GM18502 (cell line): ENCODE measurements around the gene PCDHGB3.
"Not testable (repeated sequence)": the region's sequence is repeated elsewhere in the genome, so short reads cannot be mapped to it uniquely, and the experiment has no call there.

ENCODE experiments used
- ATAC-seq: cut with Tn5 transposase; IDR thresholded peaks from one replicate; pipeline ENCODE4 v1.9.1; 2021; ENCODE audit warnings: mild to moderate bottlenecking; ENCODE audit not compliant: unreplicated experiment, poor library complexity

The PCDHGB3 gene

DNA sequence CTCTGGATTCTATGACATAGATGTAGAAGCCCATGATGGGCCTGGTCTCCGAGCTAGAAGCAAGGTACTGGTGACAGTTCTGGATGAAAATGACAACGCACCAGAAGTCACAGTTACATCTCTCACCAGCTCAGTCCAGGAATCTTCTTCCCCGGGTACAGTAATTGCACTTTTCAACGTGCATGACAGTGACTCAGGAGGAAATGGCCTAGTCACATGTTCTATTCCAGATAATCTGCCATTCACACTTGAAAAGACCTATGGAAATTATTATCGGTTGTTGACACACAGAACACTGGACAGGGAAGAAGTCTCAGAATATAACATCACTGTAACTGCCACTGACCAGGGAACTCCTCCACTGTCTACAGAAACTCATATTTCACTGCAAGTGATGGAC, 13.9 kb upstream of the PCDHGB3 start:
- no peak for ATAC-seq

DNA sequence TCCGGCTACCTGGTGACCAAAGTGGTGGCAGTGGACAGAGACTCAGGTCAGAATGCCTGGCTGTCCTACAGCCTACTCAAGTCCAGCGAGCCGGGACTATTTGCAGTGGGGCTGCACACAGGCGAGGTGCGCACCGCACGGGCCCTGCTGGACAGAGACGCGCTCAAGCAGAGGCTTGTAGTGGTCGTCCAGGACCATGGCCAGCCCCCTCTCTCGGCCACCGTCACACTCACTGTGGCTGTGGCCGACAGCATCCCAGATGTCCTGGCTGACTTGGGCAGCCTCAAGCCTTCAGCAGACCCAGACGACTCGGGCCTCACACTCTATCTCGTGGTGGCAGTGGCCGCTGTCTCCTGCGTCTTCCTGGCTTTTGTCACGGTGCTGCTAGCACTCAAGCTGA, 13.1 kb upstream of the PCDHGB3 start:
- no peak for ATAC-seq

- ATAC-seq = peak; percentile 47
Measured at GRCh38 chr5:141359790-141360426, 10.1 kb upstream of the PCDHGB3 start, which contains the start of gene PCDHGB2. TSS of gene PCDHGB2 (plus strand) at chr5:141359994. CDS start at chr5:141360136, 142 bp downstream.

GRCh38 chr5:141360685-141361084, 9.4 kb upstream of the PCDHGB3 start:
- ATAC-seq = no peak

- ATAC-seq = no peak
Measured at GRCh38 chr5:141362719-141363118, 7.3 kb upstream of the PCDHGB3 start.

DNA sequence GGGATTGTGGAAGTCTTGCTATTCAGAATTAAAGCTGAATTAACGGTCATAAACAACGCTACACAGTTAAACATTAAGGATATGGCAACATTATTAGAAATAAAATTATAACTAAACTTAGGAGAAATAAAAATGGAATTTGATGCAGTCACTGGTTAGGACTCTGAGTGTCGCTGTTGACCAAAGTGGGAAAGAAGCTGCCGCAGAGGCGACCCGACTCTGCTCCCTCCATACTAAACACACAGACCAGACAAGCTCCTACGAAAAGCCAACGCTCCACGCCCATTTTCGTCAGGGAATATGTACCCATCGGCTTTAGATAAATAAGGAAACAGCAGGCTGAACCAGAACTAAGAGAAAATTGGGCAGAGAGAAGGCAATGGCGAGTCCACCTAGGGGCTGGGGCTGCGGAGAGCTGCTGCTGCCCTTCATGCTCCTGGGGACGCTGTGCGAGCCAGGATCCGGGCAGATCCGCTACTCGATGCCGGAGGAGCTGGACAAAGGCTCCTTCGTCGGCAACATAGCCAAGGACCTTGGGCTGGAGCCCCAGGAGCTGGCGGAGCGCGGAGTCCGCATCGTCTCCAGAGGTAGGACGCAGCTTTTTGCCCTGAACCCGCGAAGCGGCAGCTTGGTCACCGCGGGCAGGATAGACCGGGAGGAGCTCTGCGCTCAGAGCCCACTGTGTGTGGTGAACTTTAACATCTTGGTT, 5.9 kb upstream of the PCDHGB3 start, which contains the start of gene PCDHGA5:
PCDHGA5 (plus strand) TSS at position 211 of the 709 bp plus-strand sequence; CDS start at position 380, 169 bp downstream.
- no peak for ATAC-seq

DNA sequence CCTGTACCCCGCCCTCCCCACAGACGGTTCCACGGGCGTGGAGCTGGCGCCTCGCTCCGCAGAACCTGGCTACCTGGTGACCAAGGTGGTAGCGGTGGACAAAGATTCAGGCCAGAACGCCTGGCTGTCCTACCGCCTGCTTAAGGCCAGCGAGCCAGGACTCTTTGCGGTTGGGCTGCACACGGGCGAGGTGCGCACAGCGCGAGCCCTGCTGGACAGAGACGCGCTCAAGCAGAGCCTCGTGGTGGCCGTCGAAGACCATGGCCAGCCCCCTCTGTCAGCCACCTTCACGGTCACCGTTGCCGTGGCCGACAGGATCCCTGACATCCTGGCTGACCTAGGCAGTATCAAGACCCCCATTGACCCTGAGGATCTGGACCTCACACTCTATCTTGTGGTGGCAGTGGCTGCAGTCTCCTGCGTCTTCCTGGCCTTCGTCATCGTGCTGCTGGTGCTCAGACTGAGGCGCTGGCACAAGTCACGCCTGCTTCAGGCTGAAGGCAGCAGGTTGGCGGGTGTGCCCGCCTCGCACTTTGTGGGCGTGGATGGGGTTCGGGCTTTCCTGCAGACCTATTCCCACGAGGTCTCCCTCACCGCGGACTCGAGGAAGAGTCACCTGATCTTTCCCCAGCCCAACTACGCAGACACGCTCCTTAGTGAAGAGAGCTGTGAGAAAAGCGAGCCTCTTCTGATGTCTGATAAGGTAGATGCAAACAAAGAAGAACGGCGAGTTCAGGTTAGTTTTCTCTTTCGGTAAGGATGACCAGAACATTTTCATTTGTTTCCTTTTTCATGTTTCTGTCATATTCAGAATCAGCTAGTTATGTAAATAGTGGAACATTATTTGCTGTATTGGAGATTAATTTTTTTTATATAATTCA, 3.8 kb upstream of the PCDHGB3 start:
- no peak for ATAC-seq

DNA sequence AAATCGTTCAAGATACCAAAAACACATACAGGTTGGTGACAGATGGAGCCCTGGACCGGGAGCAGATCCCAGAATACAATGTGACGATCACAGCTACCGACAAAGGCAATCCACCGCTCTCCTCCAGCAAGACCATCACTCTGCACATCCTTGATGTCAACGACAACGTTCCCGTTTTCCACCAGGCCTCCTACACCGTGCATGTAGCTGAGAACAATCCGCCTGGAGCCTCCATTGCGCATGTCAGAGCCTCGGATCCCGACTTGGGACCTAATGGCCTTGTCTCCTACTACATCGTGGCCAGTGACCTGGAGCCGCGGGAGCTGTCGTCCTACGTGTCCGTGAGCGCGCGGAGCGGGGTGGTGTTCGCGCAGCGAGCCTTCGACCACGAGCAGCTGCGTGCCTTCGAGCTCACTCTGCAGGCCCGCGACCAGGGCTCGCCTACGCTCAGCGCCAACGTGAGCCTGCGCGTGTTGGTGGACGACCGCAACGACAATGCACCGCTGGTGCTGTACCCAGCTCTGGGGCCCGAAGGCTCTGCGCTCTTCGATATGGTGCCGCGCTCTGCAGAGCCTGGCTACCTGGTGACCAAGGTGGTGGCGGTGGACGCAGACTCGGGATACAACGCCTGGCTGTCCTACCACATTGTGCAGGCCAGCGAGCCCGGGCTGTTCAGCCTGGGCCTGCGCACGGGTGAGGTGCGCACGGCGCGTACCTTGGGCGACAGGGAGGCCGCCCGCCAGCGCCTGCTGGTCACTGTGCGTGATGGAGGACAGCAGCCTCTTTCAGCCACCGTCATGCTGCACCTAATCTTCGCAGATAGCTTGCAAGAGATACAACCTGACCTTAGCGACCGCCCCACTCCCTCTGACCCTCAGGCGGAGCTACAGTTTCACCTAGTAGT, 1.8 kb downstream of the PCDHGB3 start:
- ATAC-seq = no peak

- no peak for ATAC-seq
Measured at GRCh38 chr5:141373673-141374317, 3.8 kb downstream of the PCDHGB3 start, which contains the start of gene PCDHGA6. TSS of gene PCDHGA6 (plus strand) at chr5:141373891. CDS start at chr5:141374084, 193 bp downstream.

DNA sequence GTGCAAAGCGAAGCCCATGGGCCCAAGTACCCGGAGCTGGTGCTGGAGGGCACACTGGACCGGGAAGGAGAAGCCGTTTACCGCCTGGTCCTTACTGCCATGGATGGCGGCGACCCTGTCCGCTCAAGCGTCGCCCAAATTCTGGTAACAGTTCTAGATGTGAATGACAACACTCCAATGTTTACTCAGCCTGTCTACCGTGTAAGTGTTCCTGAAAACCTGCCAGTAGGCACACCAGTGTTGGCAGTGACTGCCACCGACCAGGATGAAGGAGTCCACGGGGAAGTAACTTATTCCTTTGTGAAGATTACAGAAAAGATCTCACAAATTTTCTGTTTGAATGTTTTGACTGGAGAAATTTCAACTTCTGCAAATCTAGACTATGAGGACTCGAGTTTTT, 4.6 kb downstream of the PCDHGB3 start:
- no peak for ATAC-seq

DNA sequence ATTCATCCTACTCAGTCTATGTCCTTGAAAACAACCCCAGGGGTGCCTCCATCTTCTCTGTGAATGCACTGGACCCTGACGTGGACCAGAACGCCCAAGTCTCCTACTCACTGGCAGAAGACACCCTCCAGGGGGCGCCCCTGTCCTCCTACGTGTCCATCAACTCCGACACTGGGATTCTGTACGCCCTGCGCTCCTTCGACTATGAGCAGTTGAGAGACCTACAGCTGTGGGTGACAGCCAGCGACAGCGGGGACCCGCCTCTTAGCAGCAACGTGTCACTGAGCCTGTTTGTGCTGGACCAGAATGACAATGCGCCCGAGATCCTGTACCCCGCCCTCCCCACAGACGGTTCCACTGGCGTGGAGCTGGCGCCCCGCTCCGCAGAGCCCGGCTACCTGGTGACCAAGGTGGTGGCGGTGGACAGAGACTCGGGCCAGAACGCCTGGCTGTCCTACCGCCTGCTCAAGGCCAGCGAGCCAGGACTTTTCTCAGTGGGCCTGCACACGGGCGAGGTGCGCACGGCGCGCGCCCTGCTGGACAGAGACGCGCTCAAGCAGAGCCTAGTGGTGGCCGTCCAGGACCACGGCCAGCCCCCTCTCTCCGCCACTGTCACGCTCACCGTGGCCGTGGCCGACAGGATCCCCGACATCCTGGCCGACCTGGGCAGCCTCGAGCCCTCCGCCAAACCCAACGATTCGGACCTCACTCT, 5.6 kb downstream of the PCDHGB3 start:
- ATAC-seq = not testable (repeated sequence)

GRCh38 chr5:141382469-141383294, 12.6 kb downstream of the PCDHGB3 start, which contains the start of gene PCDHGA7:
TSS of gene PCDHGA7 (plus strand) at chr5:141382742. CDS start at chr5:141382900, 158 bp downstream.
- ATAC-seq = no peak

DNA sequence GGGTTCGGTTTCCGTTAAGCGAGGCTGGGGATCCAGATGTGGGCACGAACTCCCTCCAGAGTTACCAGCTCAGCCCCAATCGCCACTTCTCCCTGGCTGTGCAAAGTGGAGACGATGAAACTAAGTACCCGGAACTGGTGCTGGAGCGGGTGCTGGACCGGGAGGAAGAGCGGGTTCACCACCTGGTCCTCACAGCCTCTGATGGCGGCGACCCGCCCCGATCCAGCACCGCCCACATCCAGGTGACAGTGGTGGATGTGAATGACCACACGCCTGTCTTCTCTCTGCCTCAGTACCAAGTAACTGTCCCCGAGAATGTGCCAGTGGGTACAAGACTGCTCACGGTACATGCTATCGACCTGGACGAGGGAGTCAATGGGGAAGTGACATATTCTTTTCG, 13.3 kb downstream of the PCDHGB3 start:
- no peak for ATAC-seq

GRCh38 chr5:141384471-141385267, 14.6 kb downstream of the PCDHGB3 start:
- ATAC-seq = no peak

- ATAC-seq = peak; percentile 97
Measured at GRCh38 chr5:141387557-141388311, 17.7 kb downstream of the PCDHGB3 start, which contains the start of gene PCDHGB4. TSS of gene PCDHGB4 (plus strand) at chr5:141387698. CDS start at chr5:141387885, 187 bp downstream.

DNA sequence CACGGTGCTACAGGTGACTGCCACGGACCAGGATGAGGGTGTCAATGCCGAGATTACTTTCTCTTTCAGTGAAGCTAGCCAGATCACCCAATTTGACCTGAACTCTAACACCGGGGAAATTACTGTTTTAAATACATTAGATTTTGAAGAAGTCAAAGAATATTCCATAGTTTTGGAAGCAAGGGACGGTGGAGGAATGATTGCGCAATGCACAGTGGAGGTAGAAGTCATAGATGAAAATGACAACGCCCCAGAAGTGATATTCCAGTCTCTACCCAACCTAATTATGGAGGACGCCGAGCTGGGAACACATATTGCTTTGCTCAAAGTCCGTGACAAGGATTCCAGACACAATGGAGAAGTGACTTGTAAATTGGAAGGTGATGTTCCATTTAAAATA, 18.6 kb downstream of the PCDHGB3 start:
- no peak for ATAC-seq
